CD4-positive, alpha-beta T cell treated with Interleukin-4 for 1 hour (primary cell): ENCODE results near the gene ABCA5.
A peak's percentile ranks its signal among the peaks of the same experiment; 100 is the strongest.

Experiments
- DNase-seq, 2 donors: peaks; one replicate each; pipeline ENCODE4 v3.0.0-alpha.2; 2020 to 2022

ABCA5 gene, protein sequence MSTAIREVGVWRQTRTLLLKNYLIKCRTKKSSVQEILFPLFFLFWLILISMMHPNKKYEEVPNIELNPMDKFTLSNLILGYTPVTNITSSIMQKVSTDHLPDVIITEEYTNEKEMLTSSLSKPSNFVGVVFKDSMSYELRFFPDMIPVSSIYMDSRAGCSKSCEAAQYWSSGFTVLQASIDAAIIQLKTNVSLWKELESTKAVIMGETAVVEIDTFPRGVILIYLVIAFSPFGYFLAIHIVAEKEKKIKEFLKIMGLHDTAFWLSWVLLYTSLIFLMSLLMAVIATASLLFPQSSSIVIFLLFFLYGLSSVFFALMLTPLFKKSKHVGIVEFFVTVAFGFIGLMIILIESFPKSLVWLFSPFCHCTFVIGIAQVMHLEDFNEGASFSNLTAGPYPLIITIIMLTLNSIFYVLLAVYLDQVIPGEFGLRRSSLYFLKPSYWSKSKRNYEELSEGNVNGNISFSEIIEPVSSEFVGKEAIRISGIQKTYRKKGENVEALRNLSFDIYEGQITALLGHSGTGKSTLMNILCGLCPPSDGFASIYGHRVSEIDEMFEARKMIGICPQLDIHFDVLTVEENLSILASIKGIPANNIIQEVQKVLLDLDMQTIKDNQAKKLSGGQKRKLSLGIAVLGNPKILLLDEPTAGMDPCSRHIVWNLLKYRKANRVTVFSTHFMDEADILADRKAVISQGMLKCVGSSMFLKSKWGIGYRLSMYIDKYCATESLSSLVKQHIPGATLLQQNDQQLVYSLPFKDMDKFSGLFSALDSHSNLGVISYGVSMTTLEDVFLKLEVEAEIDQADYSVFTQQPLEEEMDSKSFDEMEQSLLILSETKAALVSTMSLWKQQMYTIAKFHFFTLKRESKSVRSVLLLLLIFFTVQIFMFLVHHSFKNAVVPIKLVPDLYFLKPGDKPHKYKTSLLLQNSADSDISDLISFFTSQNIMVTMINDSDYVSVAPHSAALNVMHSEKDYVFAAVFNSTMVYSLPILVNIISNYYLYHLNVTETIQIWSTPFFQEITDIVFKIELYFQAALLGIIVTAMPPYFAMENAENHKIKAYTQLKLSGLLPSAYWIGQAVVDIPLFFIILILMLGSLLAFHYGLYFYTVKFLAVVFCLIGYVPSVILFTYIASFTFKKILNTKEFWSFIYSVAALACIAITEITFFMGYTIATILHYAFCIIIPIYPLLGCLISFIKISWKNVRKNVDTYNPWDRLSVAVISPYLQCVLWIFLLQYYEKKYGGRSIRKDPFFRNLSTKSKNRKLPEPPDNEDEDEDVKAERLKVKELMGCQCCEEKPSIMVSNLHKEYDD (N-terminal part only)

DNA sequence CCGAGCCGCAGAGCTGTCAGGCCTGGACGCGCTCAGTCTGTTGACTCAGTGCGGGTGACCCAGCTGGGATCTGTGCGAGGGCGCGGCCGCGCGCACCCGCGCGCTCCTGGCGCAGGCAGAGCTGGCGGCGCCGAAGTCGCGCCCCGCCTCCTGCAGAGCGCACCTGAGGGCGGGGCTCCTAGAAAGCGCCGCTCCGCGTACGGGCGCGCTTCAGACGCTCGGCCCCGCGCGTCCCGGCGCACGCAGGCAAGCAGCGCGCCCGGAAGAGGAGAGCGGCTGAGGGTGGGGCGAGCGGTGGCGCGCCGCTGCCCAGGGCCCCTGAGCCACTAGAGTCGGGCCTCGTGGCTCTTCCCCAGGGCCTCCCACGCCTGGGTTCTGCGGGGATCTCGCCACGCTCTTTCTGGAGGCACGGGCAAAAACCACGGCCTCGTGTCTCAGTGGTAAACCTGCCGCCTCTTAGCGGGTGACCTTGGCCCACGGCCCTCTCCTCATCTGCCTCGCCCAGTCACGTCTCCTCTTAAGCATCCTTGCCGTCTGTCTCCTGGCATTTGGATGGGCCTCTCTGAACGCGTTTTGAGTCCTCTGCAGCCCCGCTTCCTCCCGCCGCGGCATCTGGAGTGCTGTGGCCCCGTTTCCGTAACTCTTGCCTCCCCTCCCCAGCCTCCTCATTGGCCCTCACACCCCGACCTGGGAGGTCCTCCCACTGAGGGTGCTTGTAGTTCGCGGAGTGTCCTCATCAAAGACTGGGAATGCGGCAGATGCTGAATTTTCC is at the start of gene ABCA5:
Gene ABCA5, minus strand, starts transcription at position 74 of the 772 bp plus-strand sequence. CDS start 12,718 bp downstream, outside the sequence.
- DNase-seq = peak; percentile 86 to 88

DNA sequence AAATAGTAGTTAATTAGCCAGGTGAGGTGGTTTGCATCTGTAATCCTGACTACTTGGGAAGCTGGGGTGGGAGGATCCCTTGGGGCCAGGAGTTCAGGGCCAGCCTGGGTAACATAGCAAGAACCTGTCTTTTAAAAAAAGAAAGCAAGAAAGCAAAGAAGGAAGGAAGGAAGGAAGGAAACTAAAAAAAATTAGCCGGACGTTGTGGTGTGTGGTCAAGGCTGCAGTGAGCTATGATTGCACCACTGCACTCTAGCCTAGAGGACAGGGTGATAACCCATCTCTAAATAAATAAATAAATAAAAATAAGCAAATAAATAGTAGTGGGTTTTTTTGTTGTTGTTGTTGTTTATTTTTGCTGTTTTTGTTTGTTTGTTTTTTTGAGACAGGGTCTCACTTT is 48.3 kb upstream of the ABCA5 start:
- no peak for DNase-seq

DNA sequence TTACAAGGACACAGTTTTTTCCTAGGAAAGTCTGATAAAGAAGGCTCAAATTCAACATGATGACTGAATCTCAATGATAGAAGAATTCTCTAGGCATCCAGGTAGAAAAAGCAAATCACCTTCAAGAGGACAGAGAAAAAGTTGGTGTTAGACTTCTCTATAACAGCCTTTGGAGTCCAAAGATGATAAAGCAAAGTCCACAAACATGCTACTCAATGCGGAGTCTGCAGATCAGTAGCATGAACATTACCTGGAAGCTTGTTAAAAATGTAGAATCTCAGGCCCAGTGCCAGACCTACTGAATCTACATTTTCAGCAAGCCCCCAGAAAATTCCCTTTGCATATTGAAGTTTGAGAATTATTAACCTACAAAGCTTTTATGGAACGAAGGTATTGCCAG is 46.1 kb upstream of the ABCA5 start:
- no peak for DNase-seq

DNA sequence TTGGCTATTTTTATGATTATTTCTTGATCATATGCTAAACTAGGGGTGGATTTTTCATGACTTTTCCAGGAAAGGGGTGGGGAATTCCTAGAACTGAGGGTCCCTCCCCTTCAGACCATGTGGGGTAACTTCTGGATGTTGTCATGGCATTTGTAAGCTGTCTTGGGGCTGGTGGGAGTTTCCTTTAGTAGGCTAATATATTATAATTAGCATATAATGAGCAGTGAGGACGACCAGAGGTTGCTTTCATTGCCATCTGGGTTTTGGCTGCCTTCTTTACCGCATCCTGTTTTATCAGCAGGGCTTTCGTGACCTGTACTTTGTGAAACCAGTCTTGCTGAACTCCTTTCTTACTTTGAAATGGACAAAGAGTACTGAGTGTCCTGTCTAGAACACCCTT is 40.4 kb upstream of the ABCA5 start:
- DNase-seq = no peak

DNA sequence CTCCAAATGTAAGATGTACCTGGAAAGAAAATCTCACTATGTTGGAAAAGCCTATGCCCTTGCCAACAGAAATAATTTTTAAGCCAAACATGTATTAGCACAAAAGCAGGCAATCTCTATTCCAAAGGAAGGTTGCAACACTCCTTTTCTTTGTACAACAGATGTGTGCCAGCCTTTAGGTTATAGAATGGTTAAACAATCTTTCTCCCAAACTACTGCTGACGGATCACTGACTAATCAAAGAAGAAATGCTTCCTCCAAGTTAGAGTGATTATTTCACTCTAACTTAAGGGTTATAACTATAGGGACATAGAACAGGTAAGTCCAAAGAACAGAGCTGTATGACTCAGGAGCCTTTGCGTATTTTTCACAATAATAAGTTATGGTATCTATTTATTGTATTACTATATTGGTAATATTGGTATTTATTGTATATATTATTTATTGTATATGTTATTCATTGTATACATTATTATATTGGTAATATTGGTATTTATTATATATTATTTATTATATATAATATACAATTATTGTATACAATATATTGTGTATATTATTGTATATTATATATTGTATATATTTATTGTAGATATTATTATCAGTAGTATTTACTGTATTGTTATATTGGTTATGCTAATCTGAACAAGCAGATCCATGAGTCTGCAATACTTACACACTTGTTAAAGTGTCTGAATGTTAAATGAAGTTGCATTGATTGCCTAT is 36.7 kb upstream of the ABCA5 start:
- no peak for DNase-seq

DNA sequence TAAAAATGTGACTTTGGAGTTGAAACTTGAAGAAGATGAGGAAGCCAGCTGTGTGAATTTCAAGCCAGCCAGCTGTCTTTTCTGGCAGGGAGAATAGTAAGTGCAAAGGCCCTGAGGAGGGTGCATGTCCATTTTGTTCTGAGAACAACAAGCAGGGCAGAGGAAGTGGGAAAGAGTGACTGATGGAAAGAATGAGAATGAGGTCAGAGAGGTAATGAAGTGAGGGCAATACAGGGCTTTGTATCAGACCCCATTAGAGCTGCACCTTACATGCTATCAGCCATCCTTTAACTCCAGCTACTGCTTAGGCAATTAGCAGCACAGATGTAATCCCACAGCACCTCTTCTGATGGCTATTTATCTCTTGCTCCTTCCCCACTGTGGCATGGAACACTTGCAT is 34.2 kb upstream of the ABCA5 start:
- no peak for DNase-seq

DNA sequence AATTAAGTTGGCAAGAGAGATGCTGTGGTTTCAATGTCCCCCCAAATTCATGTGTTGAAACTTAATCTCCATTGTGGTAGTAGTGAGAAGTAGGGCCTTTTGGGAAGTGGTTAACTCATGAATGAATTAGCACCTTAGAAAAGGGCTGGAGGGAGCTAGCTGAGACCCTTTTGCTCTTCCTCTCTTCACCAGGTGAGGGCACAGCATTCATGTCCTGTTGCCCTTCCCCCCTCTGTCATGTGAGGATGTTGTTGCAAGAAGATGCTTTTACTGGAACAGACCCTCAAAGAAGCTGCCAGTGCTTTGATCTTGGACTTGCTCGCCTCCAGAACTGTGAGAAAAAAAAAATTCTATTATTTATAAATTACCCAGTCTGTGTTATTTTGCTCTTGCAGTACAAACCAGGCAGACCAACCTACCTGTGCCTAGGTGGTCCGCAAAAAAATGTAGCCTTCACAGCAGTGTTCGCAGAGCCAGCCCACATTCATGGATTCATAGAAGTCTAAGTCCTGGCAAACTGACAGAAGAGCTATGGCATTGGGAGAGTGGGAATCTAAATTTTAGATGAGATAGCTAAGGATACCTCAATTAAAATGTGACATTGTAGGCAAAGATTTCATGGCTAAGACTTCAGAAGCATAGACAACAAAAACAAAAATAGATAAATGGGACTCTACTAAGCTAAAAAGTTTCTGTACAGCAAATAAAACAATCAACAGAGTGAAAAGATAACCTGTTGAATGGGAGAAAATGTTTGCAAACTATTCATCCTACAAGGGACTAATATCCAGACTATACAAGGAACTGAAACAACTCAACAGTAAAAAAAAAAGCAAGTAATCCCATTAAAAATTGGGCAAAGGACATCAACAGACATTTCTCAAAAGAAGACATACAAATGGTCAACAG is 32.0 kb upstream of the ABCA5 start:
- no peak for DNase-seq

DNA sequence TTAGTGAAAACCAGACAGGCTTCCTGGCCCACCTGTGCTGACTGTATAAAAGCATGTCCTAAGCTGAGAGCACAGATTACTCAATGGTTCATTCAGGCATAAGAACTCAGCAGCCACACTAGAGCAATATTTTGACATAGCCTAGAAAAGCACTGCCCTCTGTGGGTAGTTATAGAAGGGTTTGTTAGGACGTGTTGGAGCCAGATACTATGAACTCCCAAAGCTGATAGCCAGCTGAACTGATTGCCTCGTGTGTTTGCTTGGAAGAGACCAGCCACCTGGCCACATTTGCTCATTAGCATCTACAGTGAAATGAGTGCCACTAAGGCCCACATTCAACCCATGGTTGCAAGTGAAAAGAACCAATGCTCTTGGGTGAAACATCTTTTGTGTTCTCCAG is 30.8 kb upstream of the ABCA5 start:
- DNase-seq = no peak

DNA sequence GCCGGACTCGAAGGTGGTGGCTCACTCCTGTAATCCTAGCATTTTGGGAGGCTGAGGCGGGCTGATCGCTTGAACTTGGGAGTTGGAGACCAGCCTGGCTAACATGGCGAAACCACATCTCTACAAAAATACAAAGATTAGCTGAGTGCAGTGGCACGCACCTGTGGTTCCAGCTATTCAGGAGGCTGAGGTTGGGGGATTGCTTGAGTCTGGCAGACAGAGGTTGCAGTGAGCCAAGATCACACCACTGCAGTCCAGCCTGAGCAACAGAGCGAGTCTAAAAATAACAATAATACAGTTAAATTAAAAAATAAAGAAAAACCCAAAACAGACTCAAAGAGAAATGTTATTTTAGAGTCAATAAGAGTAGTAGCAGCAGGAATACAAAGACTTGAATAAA is 29.7 kb upstream of the ABCA5 start:
- no peak for DNase-seq

DNA sequence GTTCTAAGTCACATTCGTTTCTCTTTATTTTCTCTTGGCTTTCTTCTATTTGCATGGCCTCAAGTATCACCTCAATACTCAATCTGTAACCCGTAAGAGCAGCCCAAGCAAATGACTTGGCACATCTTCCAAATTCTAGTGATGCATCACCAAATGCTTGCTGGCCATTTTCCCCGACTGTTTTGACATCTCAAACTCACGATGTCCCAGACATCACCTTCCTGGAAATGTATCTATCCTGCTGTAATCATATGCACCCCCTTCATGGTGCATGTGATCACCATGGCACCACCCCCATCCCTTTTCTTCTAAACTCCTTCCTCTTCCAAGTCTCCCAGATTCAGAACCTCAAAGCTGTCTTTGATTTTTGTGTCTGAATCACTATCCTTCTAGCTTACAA is 24.0 kb upstream of the ABCA5 start:
- DNase-seq = no peak

DNA sequence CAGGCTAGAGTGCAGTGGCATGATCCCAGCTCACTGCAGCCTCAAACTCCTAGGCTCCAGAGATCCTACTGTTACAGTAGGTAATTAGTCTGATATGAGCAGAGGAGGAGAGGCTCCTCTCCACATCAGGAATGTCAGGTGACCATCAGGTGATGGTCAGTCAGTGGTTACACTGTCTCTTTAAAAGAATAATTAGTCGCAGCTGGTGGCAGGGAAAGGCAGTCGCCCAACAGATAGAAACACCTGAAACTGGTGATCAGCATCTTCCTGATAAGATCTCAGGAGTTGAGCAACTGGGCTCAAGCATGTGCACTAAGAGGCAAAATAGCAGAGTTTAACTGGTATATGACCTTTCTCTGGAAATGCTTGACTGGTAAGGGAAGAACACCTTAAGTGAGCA is 21.5 kb upstream of the ABCA5 start:
- DNase-seq = no peak

DNA sequence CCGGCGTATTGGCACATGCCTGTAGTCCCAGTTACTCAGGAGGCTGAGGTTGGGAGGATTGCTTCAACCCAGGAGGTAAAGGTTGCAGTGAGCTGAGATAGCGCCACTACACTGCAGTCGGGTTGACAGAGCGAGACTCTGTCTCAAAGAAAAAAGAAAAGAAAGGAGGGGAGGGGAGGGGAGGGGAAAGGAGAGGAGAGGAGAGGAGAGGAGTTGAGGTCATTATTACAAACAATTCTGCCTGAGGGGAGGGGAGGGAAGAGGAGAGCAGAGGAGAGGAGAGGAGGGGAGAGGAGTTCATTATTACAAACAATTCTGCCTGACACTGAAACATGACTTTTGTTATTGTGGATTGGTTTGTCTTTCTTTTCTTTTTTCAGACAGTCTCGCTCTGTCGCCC is 19.8 kb upstream of the ABCA5 start:
- no peak for DNase-seq

DNA sequence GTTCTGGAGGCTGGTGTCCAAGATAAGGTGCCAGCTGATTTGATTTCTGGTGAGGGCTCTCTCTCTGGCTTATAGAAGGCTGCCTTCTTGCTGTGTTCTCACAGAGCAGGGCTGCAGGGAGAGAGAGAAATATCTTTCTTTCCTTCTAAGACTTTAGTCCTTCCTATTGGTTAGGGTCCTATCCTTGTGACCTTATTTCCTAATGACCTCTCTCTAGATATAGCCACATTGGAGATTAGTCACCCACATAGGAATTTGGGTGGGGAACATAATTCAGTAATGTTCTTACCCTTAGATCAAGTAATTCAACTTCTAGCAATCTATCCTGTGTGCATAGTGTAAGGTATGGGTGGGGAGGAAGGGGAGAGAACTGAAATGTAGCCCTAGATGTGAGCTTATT is 18.0 kb upstream of the ABCA5 start:
- no peak for DNase-seq

DNA sequence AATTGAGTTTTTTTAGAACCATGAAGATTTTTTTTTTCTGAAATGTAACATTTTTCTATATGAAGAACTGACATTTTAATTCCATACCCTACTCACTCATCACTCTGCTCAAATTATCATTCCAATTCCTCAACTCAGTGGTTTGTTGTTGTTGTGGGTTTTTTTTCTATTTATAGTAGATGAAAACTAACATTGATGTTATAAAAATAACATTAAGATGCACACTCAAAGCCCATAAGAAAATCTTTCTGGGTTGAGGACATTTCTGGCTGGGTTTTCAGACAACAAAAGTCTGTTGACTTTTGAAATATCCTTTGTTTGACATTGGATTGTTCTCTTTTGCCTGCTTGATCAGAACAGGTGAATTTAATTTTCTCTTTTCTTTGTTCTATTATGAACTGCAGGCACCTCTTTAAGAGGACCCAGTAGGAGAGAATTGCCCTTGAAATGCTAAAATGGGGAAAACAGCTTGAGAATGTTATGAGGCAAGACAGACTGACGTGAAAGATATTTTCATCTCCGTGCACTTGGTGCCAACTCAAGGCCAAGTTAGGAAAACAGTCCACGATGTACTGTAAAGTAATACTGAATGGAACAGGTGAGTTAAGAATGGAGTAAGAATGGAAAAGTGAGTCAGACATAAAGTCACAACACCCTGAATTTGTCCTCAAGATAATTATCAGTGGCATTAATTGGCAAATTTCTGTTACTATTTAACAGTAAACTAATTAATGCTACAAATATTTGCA is 16.1 kb upstream of the ABCA5 start:
- no peak for DNase-seq

DNA sequence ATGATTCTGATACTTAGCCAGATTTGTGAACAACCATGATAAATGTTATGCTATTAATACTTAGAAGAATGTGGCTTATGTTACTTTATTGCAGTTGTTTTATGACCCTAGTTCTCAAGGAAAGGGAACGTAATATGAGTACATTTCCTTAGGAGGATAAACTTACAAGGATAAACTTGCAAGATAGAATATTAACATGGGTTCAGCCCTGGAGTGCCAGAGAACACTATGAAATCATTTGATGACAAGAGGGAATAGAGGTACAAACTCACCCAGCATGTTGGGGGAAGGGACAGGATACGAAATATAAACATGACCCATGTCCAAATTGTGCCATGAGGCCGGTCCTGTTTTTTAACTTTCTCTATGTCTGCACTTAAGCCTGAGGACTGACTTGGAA is 13.0 kb upstream of the ABCA5 start:
- DNase-seq = no peak

DNA sequence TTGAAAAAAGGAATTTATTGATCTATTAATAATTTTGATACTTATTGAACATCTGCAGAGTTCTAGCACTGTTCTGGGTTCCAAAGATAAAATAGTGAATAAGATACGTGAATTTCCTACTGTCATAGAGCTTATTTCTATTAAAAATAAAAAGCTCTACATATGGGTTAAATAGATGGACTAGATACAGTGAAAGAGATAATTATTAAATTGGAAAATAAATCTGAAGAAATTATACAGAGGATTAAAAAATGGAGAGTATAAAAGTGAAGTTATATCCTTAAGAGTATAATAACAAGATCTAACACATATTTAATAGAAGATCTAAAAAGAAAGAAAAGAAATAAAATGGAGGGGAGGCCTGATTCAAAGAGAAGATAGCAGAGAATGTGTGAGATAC is 10.1 kb upstream of the ABCA5 start:
- no peak for DNase-seq

DNA sequence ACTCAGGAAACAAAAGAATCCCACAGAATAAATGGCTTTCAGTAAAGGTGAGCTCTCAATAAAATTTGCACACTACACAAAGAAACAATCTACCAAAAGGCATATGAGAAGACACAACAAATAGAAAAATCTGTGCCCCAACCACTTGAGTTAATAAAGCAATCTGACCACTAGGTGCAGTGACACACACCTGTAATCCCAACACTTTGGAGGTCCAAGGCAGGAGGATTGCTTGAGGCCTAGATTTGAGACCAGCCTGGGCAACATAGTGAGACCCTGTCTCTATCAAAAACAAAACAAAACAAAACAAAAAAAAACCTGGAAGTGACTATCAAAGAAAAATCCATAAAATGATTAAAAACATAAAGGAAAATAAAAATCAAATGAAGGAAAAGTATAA is 9.6 kb upstream of the ABCA5 start:
- DNase-seq = no peak

DNA sequence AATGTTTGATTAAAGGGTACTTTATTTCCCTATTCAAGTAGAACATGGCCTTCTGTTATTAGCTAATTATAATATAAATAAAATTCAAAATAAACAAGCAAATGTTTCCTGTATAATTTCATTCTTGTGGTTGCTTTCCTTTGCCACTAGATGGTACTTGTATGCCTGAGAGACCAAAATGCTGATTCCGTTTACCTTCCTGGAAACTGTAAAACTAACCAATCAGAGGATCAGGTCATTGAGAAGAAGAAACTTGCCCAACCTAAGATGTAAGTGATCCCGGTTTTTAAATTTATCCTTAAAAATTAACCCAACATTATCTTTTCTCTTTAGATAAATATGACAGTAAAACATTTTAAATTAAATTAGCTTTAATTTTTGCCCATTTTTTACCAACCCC is 8.1 kb upstream of the ABCA5 start:
- DNase-seq = peak in 1 of 2 donors; percentile 34

DNA sequence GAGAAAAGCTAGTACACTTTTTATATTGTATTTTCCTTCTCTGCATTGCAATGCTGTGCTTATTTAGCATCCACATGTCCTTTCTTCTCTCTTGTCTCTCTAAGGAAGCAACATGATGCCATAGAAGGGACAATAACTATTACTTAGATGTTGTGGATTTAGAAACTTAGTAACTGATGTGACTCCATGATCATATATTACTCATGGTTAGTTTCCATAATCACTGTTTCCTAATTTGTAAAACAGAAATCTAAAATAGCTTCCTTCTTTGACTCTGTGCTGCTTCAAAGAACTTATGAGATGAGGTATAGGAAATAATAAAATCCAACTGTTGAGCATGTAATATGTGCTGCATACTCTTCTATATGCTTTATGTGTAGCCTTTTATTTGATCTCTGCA is 6.6 kb upstream of the ABCA5 start:
- no peak for DNase-seq

DNA sequence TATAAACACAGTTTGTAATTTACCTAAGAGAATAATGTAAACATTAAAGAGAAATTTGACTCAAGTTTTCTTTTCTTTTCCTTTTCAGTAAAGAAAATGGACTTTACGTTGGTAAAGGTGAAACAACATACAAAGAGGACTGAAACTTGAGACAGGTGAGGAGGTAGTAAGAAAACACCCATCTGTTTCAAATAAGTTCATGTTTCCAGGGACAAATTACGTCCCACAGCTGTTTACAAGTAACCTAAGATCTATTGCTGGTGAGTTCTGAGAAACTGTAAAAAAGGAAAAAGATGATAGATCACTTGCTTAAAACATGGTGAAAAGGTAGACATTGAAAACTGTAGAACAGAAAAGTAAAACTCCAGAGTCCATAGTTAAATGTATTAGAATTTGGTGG is 4.8 kb upstream of the ABCA5 start:
- no peak for DNase-seq
